Activated naive CD4-positive, alpha-beta T cell treated with anti-CD3 and anti-CD28 coated beads, Interleukin-2, amount 50 U/mL, for 16 hours (primary cell): ENCODE measurements around the gene CACNA1A.
"Not testable (repeated sequence)": the region's sequence is repeated elsewhere in the genome, so short reads cannot be mapped to it uniquely, and the experiment has no call there.

ENCODE experiments used
- DNase-seq: peaks from one replicate; pipeline ENCODE4 v3.0.0-alpha.2; 2020

CACNA1A gene

GRCh38 chr19:13267889-13268288 lies 238.4 kb downstream of the CACNA1A start:
- no peak for DNase-seq

GRCh38 chr19:13267131-13267530 lies 239.1 kb downstream of the CACNA1A start:
- DNase-seq = no peak

GRCh38 chr19:13262450-13262849 lies 243.8 kb downstream of the CACNA1A start:
- no peak for DNase-seq

- DNase-seq = no peak
Measured at GRCh38 chr19:13260883-13261653, 245.2 kb downstream of the CACNA1A start.

GRCh38 chr19:13256918-13257317 lies 249.4 kb downstream of the CACNA1A start:
- DNase-seq = no peak

GRCh38 chr19:13256398-13256797 lies 249.9 kb downstream of the CACNA1A start:
- DNase-seq = not testable (repeated sequence)

GRCh38 chr19:13255719-13256059 lies 250.6 kb downstream of the CACNA1A start:
- no peak for DNase-seq

GRCh38 chr19:13255041-13255718 lies 251.1 kb downstream of the CACNA1A start:
- no peak for DNase-seq

- no peak for DNase-seq
Measured at GRCh38 chr19:13252569-13253335, 253.5 kb downstream of the CACNA1A start.

GRCh38 chr19:13244920-13245319 lies 261.4 kb downstream of the CACNA1A start:
- DNase-seq = no peak

- no peak for DNase-seq
Measured at GRCh38 chr19:13241231-13242104, 264.8 kb downstream of the CACNA1A start.

- no peak for DNase-seq
Measured at GRCh38 chr19:13240312-13241022, 265.8 kb downstream of the CACNA1A start.

GRCh38 chr19:13238891-13239534 lies 267.3 kb downstream of the CACNA1A start:
- DNase-seq = no peak

- peak; percentile 67 for DNase-seq
Measured at GRCh38 chr19:13234518-13234917, 271.8 kb downstream of the CACNA1A start.

- no peak for DNase-seq
Measured at GRCh38 chr19:13231663-13232062, 274.6 kb downstream of the CACNA1A start.

- no peak for DNase-seq
Measured at GRCh38 chr19:13229246-13229645, 277.0 kb downstream of the CACNA1A start.

- no peak for DNase-seq
Measured at GRCh38 chr19:13228561-13228960, 277.7 kb downstream of the CACNA1A start.

GRCh38 chr19:13226983-13227382 lies 279.3 kb downstream of the CACNA1A start:
- no peak for DNase-seq

GRCh38 chr19:13225973-13226865 lies 280.1 kb downstream of the CACNA1A start:
- DNase-seq = no peak

- DNase-seq = no peak
Measured at GRCh38 chr19:13225085-13225484, 281.2 kb downstream of the CACNA1A start.
